ENCODE data around the gene CLCN3. TPM values are rescaled to one million over a fixed set of nuclear protein-coding genes. Genes with fewer than 3 reads are reported as not detected.

Gene CLCN3
- total RNA-seq, 4 donors from 2014 or later: 14.0 to 61.5 (median 44.7) TPM

GRCh38 chr4:169663402-169663801, 43.0 kb downstream of the CLCN3 start:
- Histone ChIP-seq H3K36me3 (no peaks in the 10 kb centered on the region), H3K27ac (peak overlapping the region in 2 of 4 donors; percentile 31 to 40), H3K27me3 (no peaks in the 10 kb centered on the region), H3K9me3 (no peaks in the 10 kb centered on the region), H3K4me1 (peaks cover 0 to 42% (median 2%) of the 10 kb centered on the region in 4 donors), H3K4me3 (no peak overlapping the region)
- DNase-seq: no peak
- TF ChIP-seq POLR2A (IDR thresholded peaks at IDR 0.05) (no peak), CTCF (IDR thresholded peaks at IDR 0.05) (no peak)

GRCh38 chr4:169663831-169664230, 43.5 kb downstream of the CLCN3 start:
- Histone ChIP-seq H3K4me1 (peaks cover 0 to 38% (median 2%) of the 10 kb centered on the region in 4 donors), H3K4me3 (no peak overlapping the region), H3K9me3 (no peaks in the 10 kb centered on the region), H3K27me3 (no peaks in the 10 kb centered on the region), H3K27ac (peak overlapping the region in 2 of 4 donors; percentile 31 to 40), H3K36me3 (no peaks in the 10 kb centered on the region)
- no peak for DNase-seq
- TF ChIP-seq CTCF (IDR thresholded peaks at IDR 0.05) (peak in 1 of 6 experiments; percentile 3), POLR2A (IDR thresholded peaks at IDR 0.05) (no peak)

- DNase-seq: no peak
- no peaks in the 10 kb centered on the region for H3K36me3 ChIP-seq
- no peaks in the 10 kb centered on the region for H3K9me3 ChIP-seq
- H3K4me1 ChIP-seq: peaks cover 0 to 30% (median 2%) of the 10 kb centered on the region in 4 donors
- H3K27me3 ChIP-seq: no peaks in the 10 kb centered on the region
- no peak overlapping the region for H3K27ac ChIP-seq
- no peak overlapping the region for H3K4me3 ChIP-seq
- TF ChIP-seq POLR2A (IDR thresholded peaks at IDR 0.05): no peak
- TF ChIP-seq CTCF (IDR thresholded peaks at IDR 0.05): no peak
These were observed 44.2 kb downstream of the CLCN3 start for GRCh38 chr4:169664615-169665014.

GRCh38 chr4:169665046-169665737, 44.8 kb downstream of the CLCN3 start:
- Histone ChIP-seq H3K36me3 (no peaks in the 10 kb centered on the region), H3K4me1 (peaks cover 0 to 28% (median 2%) of the 10 kb centered on the region in 4 donors), H3K9me3 (no peaks in the 10 kb centered on the region), H3K27me3 (no peaks in the 10 kb centered on the region), H3K4me3 (no peak overlapping the region), H3K27ac (no peak overlapping the region)
- no peak for DNase-seq
- no peak for TF ChIP-seq POLR2A (IDR thresholded peaks at IDR 0.05)
- no peak for TF ChIP-seq CTCF (IDR thresholded peaks at IDR 0.05)

- peaks cover 0 to 19% (median 2%) of the 10 kb centered on the region in 4 donors for H3K4me1 ChIP-seq
- no peaks in the 10 kb centered on the region for H3K36me3 ChIP-seq
- no peaks in the 10 kb centered on the region for H3K27me3 ChIP-seq
- DNase-seq: no peak
- H3K4me3 ChIP-seq: no peak overlapping the region
- no peaks in the 10 kb centered on the region for H3K9me3 ChIP-seq
- TF ChIP-seq POLR2A (IDR thresholded peaks at IDR 0.05) (no peak), CTCF (IDR thresholded peaks at IDR 0.05) (no peak)
- no peak overlapping the region for H3K27ac ChIP-seq
These were observed 47.8 kb downstream of the CLCN3 start for GRCh38 chr4:169668069-169668721.
